PC-3 (cell line): ENCODE measurements around the gene MPZL3. TPM values are rescaled to one million over a fixed set of nuclear protein-coding genes. Genes with fewer than 3 reads are reported as not detected.

Source experiments
- ATAC-seq: fragments of 200-7000 bp; cut with Tn5 transposase; 2 replicates; pipeline ENCODE4 v1.9.1; 2020; ENCODE audit warnings: mild to moderate bottlenecking, moderate library complexity
- BruUV-seq: library from RNA; stranded (reverse); fragments of 400-500 nt; replicated peaks from 2 replicates; lab custom pipeline; 2021; lab: Mats Ljungman, UMichigan
- CTCF ChIA-PET: fragments of 300-600 bp; sonication (Branson Sonifier 250); formaldehyde crosslinking; loops from one replicate; lab custom pipeline; 2022; ENCODE audit warnings: antibody characterized with exemption; lab: Charles Lee
- POLR2A ChIA-PET: fragments of 300-600 bp; sonication (Branson Sonifier 250); formaldehyde crosslinking; loops from one replicate; lab custom pipeline; 2022; ENCODE audit warnings: antibody characterized with exemption; ENCODE audit not compliant: unreplicated experiment; lab: Charles Lee
- DNase-seq: peaks from one replicate; pipeline ENCODE4 v3.0.0-alpha.2; 2015
- H2AFZ ChIP-seq: fragments of 300-600 bp; sonication (generic); 2 replicates; pipeline ENCODE4 v1.6.0; 2016; ENCODE audit warnings: antibody characterized with exemption, low read length
- H3F3A ChIP-seq: fragments of 300-600 bp; sonication (generic); one replicate; pipeline ENCODE4 v1.6.0; 2017; ENCODE audit warnings: antibody characterized with exemption, low read length, control low read depth, mild to moderate bottlenecking; ENCODE audit not compliant: unreplicated experiment
- H3K27ac ChIP-seq: fragments of 300-600 bp; sonication (generic); 2 replicates; pipeline ENCODE4 v1.5.1; 2016; ENCODE audit warnings: mild to moderate bottlenecking, low read length
- H3K27me3 ChIP-seq: fragments of 300-600 bp; sonication (generic); 2 replicates; pipeline ENCODE4 v1.6.1; 2016; ENCODE audit warnings: low read length, mixed read lengths
- H3K36me3 ChIP-seq: fragments of 300-600 bp; sonication (generic); 2 replicates; pipeline ENCODE4 v1.6.1; 2016; ENCODE audit warnings: low read depth, mixed run types, low read length, mixed read lengths
- H3K4me1 ChIP-seq: fragments of 300-600 bp; sonication (generic); 2 replicates; pipeline ENCODE4 v1.5.1; 2016; ENCODE audit warnings: low read length; ENCODE audit not compliant: insufficient read depth
- H3K4me2 ChIP-seq: fragments of 300-600 bp; sonication (generic); 2 replicates; pipeline ENCODE4 v1.6.0; 2016; ENCODE audit warnings: low read length
- H3K4me3 ChIP-seq: fragments of 300-600 bp; sonication (generic); 2 replicates; pipeline ENCODE4 v1.5.1; 2016; ENCODE audit warnings: mild to moderate bottlenecking, low read length, mixed read lengths
- H3K79me2 ChIP-seq: fragments of 300-600 bp; sonication (generic); 2 replicates; pipeline ENCODE4 v1.6.1; 2017; ENCODE audit warnings: low read length, mixed read lengths
- H3K9ac ChIP-seq: fragments of 300-600 bp; sonication (generic); 2 replicates; pipeline ENCODE4 v1.6.0; 2016; ENCODE audit warnings: mild to moderate bottlenecking, low read length
- H3K9me2 ChIP-seq: fragments of 300-600 bp; sonication (generic); replicated peaks from 2 replicates; pipeline ENCODE4 v1.6.1; 2016; ENCODE audit warnings: mixed run types, low read length, mixed read lengths
- H3K9me3 ChIP-seq: fragments of 300-600 bp; sonication (generic); 2 replicates; pipeline ENCODE4 v1.6.1; 2016; ENCODE audit warnings: low read length, mixed read lengths
- H4K20me1 ChIP-seq: fragments of 300-600 bp; sonication (generic); 2 replicates; pipeline ENCODE4 v1.6.1; 2016; ENCODE audit warnings: low read length, mixed read lengths
- EZH2 ChIP-seq: fragments of 300-600 bp; sonication (generic); IDR thresholded peaks from one replicate; pipeline ENCODE4 v1.6.1; 2017; ENCODE audit warnings: antibody characterized with exemption, mild to moderate bottlenecking, low read length; ENCODE audit not compliant: unreplicated experiment
- EZH2phosphoT487 ChIP-seq: fragments of 300-600 bp; sonication (generic); IDR thresholded peaks from 2 replicates; pipeline ENCODE4 v1.6.1; 2018; ENCODE audit warnings: mild to moderate bottlenecking, antibody characterized with exemption, low read length, borderline replicate concordance
- intact Hi-C: fragments of 100-400 bp; cut with micrococcal nuclease; formaldehyde crosslinking; loops from 2 replicates; pipeline ENCODE4 v1.9.0; 2023
- total RNA-seq: library from RNA; depleted of rRNA; stranded (reverse); fragments of >200 nt; gene quantifications from 2 replicates; pipeline ENCODE4 v1.2.3, GENCODE V29; 2014
- TF ChIP-seq, protein P1 (sequence below): fragments of 300-600 bp; sonication (generic); conservative IDR thresholded peaks from 2 replicates; pipeline ENCODE4 v1.5.1; 2017; ENCODE audit warnings: antibody characterized with exemption, low read depth, mild to moderate bottlenecking, low read length

MPZL3 gene
- total RNA-seq, 1 experiment from 2014 or later: 7.0 TPM

DNA sequence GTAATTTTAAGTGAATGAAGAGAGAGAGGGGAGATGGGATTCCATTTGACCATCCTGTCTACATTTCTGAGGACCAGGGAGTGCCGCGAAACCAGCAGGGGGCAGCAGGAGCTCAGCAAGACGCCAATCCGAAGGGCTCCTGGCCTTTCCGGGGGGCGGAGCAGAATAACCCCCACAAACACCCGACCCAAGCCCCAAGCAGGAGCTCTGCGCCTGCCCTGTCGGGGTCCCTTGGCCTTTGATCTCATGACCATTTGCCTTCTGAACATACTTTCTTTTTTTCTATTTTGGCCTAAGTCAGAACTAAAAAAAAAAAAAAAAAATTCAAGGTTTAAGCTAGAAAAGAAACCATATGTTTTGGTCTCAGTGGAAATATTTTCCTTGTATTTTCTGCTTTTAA, 53.8 kb downstream of the MPZL3 start:
- no peaks in the 10 kb centered on the region for H4K20me1 ChIP-seq
- TF ChIP-seq, protein P1, sequence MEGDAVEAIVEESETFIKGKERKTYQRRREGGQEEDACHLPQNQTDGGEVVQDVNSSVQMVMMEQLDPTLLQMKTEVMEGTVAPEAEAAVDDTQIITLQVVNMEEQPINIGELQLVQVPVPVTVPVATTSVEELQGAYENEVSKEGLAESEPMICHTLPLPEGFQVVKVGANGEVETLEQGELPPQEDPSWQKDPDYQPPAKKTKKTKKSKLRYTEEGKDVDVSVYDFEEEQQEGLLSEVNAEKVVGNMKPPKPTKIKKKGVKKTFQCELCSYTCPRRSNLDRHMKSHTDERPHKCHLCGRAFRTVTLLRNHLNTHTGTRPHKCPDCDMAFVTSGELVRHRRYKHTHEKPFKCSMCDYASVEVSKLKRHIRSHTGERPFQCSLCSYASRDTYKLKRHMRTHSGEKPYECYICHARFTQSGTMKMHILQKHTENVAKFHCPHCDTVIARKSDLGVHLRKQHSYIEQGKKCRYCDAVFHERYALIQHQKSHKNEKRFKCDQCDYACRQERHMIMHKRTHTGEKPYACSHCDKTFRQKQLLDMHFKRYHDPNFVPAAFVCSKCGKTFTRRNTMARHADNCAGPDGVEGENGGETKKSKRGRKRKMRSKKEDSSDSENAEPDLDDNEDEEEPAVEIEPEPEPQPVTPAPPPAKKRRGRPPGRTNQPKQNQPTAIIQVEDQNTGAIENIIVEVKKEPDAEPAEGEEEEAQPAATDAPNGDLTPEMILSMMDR: peak; percentile 99
- TF ChIP-seq EZH2 (no peak), EZH2phosphoT487 (no peak)
- H3K27ac ChIP-seq: no peak overlapping the region
- POLR2A ChIA-PET: no interaction called here
- peak; percentile 78 for DNase-seq
- no TSS peak for BruUV-seq
- peak overlapping the region; percentile 23; the same call in 1 of the 2 replicates for H3K4me3 ChIP-seq
- H3K36me3 ChIP-seq: no peaks in the 10 kb centered on the region
- ATAC-seq: peak; percentile 47
- no peak overlapping the region for H3K9ac ChIP-seq
- CTCF ChIA-PET: interaction anchor here (0.6 to 1.5 kb wide), 26 partner anchors 18 to 1899 kb away, joined by 3 to 33 read pairs (median 5); partner anchors contain the start of gene MPZL2
- peak overlapping the region; percentile 20; the same call in 1 of the 2 replicates for H2AFZ ChIP-seq
- peak overlapping the region; percentile 59 for H3K4me2 ChIP-seq
- H3F3A ChIP-seq: peaks cover 4% of the 10 kb centered on the region
- H3K4me1 ChIP-seq: peaks cover 19% of the 10 kb centered on the region
- no peaks in the 10 kb centered on the region for H3K9me3 ChIP-seq
- intact Hi-C loops: loop anchor here (1.0 to 2.0 kb wide), 3 partner anchors 48 to 154 kb away; no protein-coding TSS in a partner anchor
- H3K79me2 ChIP-seq: no peaks in the 10 kb centered on the region
- H3K27me3 ChIP-seq: no peaks in the 10 kb centered on the region
- H3K9me2 ChIP-seq: no peaks in the 10 kb centered on the region

- peaks cover 4% of the 10 kb centered on the region for H3F3A ChIP-seq
- peak; percentile 96 for DNase-seq
- H3K9ac ChIP-seq: no peak overlapping the region
- no peaks in the 10 kb centered on the region for H3K9me3 ChIP-seq
- H3K4me1 ChIP-seq: peaks cover 19% of the 10 kb centered on the region
- H3K4me2 ChIP-seq: peak overlapping the region; percentile 61
- POLR2A ChIA-PET: interaction anchor here (0.5 to 0.6 kb wide), 2 partner anchors 78 to 93 kb away, joined by 3 to 4 read pairs; no protein-coding TSS in a partner anchor
- ATAC-seq: peak; percentile 95
- H3K79me2 ChIP-seq: no peaks in the 10 kb centered on the region
- H3K9me2 ChIP-seq: no peaks in the 10 kb centered on the region
- TF ChIP-seq EZH2phosphoT487 (no peak), EZH2 (no peak)
- TF ChIP-seq, protein P1: no peak
- H3K27ac ChIP-seq: no peak overlapping the region
- CTCF ChIA-PET: interaction anchor here (0.5 to 0.8 kb wide), 3 partner anchors 48 to 100 kb away, joined by 3 to 4 read pairs (median 3); no protein-coding TSS in a partner anchor
- intact Hi-C loops: loop anchor here (1.0 kb wide), 1 partner anchor 92 kb away; no protein-coding TSS in a partner anchor
- H2AFZ ChIP-seq: peak overlapping the region; percentile 33
- no TSS peak for BruUV-seq
- no peaks in the 10 kb centered on the region; the same call in 1 of the 2 replicates for H3K27me3 ChIP-seq
- H4K20me1 ChIP-seq: no peaks in the 10 kb centered on the region
- H3K36me3 ChIP-seq: no peaks in the 10 kb centered on the region
- no peak overlapping the region; the same call in 1 of the 2 replicates for H3K4me3 ChIP-seq
Measured at GRCh38 chr11:118194835-118195627, 57.1 kb downstream of the MPZL3 start.
